GM18868 (cell line): Measurements from ENCODE around the gene SMIM29.
A peak's percentile ranks its signal among the peaks of the same experiment; 100 is the strongest.

ENCODE experiments used
- ATAC-seq: cut with Tn5 transposase; IDR thresholded peaks from one replicate; pipeline ENCODE4 v1.9.1; 2021; ENCODE audit warnings: mild to moderate bottlenecking, moderate library complexity; ENCODE audit not compliant: unreplicated experiment

Gene SMIM29

DNA sequence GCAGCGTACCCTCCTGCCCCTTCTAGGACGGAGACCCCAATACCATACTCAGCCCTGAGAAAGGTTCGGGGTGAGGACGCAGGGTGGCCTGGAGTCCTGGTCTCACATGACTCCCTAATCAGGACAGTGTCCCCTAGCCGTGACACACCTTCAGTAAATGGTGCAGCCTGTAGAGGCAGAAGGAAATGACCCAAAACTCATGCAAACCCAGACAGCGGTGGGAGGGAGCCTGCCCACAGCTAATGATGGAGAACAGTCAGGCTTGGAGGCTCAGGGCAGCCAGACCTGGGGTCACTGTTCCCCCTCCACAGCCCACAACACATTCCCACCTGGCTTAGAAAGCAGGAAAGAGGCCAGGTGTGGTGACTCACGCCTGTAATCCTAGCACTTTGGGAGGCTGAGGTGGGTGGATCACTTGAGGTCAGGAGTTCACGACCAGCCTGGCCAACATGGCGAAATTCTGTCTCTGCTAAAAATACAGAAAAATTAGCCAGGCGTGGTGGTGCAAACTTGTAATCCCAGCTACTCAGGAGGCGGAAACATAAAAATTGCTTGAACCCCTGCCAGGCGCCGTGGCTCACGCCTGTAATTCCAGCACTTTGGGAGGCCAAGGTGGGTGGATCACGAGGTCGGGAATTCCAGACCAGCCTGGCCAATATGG, 20.9 kb downstream of the SMIM29 start:
- ATAC-seq, result no peak

DNA sequence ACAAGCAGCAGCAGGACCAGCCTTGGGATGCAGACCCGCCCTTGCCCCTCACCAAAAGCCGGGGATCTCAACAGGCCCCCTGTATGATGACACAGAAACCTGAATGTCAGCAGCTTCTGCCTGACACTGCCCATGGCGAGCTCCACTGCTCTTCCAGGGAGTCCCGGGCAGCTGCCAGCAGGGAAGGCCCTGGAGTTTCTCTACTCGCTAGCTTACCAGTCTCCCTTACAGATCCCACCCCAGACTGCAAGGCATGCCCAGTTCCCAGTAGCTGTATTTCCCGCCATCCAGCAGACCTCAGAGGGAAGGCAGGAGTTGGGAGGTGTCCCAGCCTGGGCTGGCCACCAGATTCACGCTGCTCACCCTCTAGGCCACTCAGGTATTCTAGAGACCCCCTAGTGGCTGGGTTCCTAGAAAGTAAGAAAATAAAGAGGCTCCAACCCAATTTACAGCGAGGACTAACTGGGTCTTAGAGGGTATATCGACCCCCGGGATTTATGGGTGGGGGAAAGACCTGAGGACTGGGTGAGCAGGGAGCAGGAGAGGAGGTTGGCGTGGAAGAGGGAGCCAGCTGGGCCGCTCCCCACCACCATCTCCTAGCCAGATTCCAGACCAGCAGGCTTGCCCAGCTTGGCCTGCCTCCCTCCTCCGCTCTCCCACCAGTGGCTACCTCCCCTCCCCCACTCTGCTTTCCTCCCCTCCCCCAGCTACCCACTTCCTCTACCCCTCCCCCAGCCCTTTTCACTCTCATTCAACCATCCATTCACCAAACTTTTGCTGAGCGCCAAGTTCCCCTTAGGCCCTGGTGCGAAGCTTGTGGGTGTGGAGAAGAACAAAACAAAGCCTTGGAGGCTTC, 21.8 kb downstream of the SMIM29 start:
- no peak for ATAC-seq

DNA sequence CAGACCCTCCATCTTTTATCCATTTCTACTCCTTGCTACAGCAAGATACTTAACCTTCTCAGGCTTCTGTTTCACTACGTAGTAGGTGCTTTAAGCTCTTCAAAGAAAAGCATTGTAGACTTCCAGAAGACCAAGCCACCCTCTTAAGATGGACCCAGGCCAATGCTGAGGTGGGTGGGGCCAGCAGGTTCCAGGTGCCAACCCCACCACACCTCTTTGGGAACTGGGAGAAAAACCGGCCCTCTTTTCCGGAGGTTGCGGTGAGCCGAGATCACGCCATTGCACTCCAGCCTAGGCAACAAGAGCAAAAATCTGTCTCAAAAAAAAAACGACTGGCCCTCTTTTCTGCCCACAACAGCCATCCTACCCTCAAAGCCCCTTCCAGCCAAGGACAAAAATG, 22.7 kb downstream of the SMIM29 start:
- ATAC-seq, result no peak

DNA sequence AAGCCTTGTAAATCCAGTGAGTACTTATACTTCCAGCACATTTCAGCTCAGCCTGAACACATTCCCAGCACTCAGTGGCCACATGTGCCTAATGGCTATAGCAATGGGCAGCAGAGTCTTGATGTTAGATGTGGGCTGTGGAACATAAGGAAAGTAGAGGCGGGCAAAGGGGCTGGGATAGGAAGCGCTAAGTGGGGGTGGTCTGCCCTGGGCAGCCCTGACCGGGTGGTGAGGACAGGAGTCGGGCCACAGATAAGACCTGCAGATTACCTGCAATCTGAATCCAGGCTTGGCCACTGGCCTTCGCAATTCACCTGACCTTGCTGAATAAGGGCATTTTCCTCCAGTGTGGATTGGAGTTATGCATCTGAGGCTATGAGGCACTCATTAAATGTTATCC, 23.3 kb downstream of the SMIM29 start:
- ATAC-seq, result no peak

DNA sequence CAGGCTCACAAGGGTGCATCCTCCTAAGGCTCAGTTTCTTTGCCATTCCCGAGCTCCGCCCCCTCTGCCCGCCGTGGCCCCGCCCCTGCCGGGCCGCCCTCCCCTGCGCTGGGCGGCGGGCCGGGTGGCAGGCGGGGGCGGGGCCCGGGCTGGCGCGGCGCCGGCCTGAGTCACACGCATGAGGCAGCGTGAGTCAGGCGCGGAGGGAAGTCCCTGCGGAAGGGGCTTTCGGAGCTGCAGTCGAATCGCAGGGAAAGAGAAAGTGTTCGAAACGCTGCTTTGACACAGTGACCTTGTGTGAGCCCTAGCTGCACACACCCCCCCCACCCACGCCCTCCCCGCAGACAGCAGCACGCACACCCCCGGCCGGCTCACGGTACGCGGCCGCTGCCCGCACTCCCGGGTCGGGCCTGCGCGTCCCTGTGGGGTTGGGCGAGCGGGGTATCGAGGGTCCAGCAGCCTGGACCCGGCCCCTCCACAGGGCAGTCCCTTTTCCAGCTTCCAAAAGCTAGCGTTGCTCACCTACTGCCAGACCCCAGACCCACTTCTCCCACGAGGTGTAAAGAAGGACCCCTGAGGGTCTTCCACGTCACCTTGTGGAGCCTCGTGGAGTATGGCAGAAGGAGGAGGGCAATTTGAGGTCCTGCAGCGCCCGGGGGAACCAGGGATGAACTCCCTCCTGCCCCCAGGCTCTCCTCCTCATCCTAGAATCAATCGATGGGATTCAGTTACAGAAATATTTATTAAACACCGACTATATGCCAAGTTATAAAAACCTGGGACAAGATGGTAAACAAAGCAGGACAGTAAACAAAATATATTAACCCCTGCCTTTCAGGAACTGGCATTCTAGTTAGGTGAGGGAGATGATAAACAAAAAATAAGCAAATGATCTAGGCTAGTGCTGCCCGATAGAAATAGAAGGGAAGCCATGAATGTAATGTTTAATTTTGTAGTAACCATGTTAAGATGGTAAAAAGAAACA, 24.6 kb downstream of the SMIM29 start:
- ATAC-seq, result peak; percentile 87

DNA sequence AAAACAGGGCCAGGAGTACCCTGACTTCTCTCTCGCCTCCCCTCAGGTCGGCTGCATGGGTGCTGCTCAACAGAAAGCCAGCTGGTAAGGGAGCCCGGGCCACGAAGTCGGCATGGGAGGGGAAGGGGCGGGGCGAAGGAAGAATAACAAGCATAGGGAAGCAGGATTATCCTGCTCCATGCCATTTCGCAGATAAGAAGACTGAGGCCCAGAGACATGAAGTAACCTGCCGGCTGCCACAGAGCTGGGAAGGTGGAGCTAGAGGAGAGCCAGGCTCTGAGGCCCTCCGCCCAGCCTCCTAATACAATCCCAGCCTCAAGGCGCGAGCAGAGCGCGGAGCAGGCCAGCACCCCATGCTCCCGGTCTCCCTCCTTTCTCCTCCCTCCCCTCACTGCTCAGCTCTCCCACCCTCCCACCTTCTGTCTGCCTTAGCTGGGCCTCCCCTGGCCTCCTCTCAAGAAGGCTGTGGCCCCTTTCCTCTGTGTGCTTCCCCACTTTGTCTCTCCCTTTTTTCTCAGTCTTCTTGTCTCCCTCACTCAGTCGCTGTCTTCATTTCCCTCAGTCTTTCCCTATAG, 25.3 kb downstream of the SMIM29 start:
- ATAC-seq, result peak; percentile 19

DNA sequence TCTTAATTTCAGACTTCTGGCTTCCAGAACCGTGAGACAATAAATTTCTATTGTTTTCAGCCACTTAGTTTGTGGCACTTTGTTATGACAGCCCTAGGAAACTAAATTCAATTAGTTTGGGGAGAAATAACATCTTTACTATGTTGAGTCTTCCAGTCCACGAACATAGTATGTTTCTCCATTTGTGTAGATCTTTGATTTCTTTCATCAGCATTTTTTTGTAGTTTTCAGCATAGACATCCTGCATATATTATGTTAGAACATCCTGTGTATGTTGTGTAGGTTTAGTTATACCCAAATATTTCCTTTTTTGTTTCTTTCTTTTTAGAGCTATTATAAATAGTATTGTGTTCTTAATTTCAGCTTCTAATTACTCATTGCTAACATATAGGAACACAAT, 30.1 kb downstream of the SMIM29 start:
- no peak for ATAC-seq

DNA sequence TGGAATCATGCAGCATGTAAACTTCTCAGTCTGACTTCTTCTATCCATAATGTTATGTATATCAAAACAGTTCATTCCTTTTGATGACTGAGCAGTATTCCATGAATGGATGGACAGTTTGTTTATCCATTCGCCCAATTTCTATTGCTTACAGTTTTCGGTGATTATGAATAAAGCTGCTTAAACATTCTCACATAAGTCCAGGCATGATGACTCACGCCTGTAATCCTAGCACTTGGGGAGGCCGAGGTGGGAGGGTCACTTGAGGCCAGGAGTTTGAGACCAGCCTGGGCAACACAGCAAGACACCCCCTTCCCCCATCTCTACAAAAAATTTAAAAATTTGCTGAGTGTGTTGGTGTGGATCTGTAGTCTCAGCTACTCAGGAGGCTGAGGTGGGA, 35.0 kb downstream of the SMIM29 start:
- ATAC-seq, result no peak

DNA sequence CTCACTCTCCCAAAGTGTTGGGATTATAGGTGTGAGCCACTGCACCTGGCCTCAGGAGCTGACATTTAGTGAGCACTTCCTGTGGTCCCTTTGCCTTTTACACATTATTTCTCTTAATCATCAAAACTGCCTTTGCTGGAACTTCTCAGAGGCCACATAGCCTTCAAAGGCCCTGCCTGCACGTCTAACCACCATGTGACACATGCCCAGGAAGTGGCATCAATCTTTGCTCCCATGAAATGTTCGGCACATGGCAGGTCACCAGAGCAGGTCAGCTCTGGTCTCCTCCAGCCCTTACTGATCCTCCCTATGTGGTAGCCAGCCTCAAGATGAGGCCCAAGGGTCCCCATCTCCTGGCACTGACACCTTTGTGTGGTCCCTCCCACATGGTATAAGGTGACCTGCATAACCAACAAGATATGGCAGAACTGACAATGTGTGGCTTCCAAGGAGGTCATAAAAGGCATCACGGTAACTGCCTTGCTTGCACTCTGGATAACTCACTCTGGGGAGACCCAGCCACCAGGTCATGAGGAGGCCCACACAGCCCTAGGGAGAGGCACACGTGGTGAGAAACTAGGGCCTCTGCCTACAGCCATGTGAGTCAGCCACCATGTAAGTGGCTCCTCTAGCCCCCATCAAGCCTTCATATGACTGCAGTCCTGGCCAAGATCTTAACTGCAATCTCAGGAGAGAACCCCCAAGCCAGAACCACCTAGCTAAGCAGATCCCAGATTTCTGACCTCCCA, 40.9 kb downstream of the SMIM29 start:
- ATAC-seq, result no peak

DNA sequence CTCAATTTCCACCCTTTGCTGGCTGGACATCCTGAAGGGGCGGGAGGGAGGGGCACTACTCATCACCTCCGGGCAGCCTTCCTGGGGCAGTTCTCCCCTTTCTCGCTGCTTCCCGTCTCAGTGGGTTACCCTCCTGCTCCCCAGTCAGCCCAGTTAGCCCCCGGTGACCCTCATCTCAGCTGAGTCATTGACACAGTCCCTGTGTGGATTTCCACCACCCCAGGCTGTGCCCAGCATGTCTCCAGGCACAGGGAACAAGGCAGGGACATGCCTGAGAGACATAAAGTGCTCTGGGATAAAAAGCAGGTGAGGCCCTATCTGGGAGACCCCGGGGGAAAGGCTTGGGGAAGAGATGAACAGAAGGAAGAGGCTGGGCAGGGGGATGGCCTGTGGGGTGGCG, 42.1 kb downstream of the SMIM29 start:
- no peak for ATAC-seq

DNA sequence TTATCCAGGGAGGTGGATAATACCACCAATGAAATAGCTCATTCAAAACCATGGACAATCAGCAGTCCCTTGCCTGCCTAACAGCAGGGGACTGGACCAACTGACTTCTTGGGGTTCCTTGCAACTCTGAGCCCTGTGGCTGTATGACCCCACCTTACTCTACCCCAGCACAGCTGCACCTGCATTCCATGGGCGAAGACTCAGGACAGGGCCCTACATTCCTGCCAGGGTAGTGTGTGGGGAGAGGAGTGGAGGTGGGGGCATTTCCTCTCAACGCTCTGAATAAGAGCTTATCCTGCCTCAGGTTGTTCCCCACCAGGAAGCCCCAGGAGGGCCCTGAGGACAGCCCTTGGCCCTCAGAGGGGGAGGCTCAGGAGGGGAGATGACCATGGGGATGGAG, 42.9 kb downstream of the SMIM29 start:
- no peak for ATAC-seq

DNA sequence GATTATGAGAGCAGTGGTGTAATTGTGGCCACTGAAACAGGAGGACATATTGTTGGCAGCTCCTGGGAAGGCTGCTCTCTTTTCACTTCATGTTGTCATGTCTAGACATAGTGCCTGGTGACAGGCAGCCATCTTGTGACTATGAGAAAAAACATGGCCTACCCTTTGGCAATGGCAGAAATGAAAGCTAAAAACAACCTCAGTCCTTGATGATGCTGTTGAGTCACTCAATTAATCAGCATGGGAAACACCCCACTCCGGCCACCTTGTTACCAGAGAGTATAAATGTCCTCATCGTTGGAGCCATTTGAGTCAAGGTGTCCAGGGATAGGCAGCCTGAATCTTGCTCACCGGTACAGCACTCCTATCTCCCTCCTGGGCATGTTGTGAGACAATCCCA, 43.3 kb downstream of the SMIM29 start:
- ATAC-seq, result no peak

DNA sequence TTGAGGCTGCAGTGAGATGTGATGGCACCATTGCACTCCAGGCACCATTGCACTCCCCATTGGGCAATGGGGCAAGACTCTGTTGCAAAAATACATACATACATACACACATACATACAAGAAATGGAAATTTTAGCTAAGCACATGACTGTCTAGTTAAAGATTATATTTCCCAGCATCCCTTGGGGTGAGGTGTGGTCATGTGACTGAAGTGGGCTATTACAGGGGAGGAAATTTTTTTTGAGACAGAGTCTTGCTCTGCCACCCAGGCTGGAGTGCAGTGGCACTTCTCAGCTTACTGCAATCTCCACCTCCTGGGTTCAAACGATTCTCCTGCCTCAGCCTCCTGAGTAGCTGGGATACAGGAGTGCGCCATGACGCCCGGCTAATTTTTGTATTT, 44.1 kb downstream of the SMIM29 start:
- no peak for ATAC-seq

DNA sequence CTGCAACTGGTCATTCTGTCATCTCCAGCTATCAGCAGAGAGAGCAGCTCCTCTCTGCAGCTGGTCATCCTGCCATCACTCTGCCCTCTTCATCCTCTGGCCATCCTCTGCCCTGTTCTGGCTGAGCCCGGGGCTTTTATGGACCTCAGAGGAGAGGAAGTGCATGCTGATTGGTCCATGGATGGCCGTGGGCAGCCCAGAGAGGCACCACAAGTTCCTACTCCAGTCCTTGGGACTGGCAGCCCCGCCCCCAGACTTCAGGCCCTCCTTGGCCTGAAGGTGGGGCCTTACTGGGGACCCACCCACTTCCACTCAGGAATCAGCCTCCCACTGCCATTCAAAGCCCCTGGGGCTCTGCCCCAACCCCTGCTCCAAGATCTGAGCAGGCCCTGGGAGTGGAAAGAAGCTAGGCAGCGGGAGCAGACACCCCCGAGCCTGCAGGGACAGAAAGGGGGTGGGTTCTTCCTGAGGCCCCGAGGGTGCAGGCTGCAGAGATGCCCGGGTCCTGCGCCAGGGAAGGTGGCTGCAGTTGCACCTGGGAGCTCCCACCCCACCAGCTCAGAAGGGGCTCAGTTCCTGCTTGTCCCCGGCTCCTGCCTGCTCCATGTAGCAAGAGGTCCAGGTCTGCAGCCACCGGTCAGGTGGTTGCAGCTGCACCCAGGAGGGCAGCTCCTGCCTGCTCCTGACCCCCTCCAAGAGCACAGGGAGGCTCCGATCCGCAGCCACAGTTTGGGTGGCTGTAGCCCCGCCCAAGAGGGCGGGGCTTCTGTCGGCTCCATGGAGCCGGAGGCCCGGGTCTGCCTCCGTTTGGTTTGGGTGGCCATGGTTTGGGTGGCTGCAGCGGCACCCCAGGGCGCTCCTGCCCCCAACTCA, 46.2 kb downstream of the SMIM29 start:
- ATAC-seq, result no peak

DNA sequence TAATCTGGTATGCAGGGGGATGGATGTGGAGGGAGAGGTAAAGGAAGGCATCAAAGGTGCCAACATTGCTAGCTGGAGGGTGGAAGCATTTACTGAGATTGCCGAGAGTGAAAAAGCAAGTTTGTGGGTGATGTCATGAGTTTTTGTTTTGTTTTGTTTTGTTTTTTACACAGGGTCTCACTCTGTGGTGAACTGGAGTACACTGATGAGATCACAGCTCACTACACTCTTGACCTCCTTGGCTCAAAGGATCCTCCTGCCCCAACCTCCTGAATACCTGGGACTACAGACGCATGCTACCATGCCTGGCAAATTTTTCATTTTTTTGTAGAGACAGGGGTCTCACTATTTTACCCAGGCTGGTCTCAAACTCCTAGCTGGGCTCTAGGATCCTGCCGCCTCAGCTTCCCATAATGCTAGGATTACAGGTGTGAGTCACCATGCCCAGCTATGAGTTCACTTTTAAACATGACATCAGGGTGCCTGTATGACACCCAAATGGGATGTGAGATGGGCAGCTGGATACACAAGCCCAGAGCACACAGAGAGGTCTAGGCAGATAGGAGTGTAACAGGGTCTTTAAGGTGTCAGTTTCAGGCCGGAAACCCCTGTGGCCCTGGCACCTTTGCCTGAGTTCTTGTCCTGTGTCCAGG, 47.2 kb downstream of the SMIM29 start:
- no peak for ATAC-seq

DNA sequence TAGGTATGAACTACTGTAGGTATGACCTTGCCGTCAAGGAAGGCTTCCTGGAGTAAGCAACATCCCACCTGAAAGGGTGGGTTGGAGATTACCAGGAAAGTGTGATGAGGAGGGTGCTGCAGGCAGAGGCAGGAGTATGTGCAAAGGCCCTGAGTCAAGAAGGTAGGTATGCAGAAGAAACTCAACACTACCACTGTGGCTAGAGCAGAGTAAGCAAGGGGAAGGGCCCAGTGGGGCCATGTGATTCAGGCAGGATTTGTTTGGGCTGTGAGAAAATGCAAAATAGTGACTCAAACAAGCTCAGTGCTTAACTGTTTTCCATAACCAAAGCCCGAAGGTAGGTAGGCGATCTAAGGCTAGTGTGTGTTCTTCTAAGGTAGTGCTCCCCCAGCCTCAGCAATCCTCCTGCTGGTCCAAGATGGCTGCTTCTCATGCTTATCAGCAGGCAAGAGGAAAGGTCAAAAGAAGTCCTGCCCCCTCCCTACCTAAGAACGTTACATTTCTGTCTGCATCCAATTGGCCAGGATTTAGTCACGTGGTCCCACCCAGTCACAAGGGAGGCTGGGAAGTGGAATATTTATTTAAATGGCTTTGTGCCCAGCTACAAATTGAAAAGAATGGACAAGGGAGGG, 48.4 kb downstream of the SMIM29 start:
- no peak for ATAC-seq

DNA sequence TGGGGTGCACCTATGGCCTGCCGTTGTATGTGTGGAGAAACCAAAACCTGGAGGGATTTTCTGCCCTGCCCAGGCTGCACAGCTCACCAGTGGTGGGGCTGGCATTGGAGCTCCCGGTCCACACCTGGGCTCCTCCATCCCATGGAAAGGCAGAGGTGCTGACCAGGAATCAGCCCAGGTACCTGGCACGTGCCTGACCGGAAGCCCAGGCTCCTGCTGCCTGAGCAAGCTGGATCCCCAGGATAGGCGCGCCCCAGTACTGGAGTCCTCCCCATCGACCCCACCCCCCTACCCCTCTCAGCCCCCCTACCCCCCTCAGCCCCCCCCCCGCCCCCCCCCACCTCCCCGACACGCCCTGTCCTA, 52.0 kb downstream of the SMIM29 start:
- no peak for ATAC-seq
